Stimulated activated CD8-positive, alpha-beta memory T cell treated with anti-CD3 and anti-CD28 coated beads, Interleukin-4, amount 100 ng/mL, for 48 hours (primary cell): ENCODE data around the gene PTH2R.
A peak's percentile ranks its signal among the peaks of the same experiment; 100 is the strongest.
"Not testable (repeated sequence)": the region's sequence is repeated elsewhere in the genome, so short reads cannot be mapped to it uniquely, and the experiment has no call there.

Experiments used
- DNase-seq: peaks from one replicate; pipeline ENCODE4 v3.0.0-alpha.2; 2020

PTH2R gene

DNA sequence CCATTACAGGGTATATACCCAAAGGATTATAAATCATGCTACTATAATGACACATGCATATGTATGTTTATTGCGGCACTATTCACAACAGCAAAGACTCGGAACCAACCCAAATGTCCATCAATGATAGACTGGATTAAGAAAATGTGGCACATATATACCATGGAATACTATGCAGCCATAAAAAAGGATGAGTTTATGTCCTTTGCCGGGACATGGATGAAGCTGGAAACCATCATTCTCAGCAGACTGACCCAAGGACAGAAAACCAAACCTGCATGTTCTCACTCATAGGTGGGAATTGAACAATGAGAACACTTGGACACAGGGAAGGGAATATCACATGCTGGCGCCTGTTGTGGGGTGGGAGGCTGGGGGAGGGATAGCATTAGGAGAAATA is 9.8 kb upstream of the PTH2R start:
- DNase-seq, result not testable (repeated sequence)

DNA sequence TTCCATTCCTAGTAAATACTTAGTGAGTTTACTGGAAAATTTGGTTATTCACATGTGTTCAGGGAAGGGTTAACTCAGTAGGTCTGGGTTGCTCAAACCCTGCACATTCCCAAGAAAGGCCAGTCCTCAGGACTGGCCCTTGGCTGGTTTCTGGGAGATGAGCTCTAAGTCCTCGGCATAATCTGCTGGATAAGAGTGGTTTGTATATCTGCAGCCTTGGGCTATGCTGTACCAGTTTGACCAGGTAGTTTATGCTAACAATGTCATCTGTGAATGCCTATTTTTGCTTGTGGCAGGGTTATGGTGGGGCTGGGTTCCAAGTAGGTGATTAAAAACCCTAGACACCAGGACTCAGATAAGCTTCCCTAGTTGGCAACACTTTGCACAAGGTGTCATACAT is 7.4 kb upstream of the PTH2R start:
- DNase-seq, result no peak

DNA sequence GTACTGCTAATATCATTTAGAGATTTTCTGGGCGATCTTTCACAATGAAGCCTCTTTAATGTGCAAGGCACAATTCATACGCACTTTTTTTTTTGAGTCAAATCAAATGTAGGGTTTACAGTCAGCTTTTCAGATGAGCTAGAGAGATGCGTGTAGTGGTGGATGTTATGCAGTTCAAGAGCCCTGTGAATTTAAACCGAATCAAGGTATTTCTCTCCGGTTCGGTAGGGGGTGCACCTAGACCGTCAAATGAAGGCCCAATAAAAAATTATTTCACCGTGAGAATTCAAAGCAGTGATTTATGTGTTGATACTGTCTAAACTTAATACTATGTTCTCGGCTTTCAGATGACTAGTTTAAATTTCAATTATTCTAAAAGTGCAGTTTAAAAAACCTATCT is 1.1 kb downstream of the PTH2R start:
- DNase-seq, result no peak

DNA sequence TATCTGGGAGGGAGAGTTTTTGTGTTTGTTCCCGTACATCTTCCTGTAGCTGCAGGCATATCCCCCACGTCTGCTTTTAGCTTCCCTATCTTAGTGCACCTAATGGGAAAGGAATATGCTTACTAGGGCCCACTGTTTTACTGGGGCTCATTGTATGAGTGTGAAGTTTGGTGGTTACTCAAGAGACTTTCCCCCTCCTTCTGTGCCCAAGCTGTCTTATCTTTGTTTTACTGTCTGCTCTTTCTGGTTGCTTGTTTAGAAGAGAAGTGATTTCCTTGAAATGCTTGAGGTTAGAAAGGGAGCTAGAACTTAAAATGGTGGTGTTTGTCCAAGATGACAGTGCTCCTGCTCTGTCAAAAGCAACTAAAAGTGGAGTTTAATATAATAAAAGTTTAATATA is 7.3 kb downstream of the PTH2R start:
- DNase-seq, result no peak

DNA sequence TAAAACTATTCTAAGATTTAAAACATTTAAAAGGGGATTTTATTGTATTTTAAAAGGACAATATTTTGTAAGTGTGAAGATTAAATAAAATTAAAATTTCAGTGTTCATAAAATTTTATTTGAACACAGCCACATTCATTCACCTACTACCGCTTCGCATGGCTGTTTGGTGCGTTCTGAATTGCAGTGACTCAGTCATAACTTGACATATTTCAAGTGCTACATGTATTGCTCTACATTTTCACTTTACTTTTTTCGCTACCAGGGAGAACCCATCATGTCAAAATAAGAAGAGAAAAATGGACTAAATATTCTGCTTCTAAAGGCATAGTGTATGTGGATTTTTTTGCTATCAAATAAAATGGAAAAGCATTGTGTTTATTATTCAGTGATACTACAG is 8.7 kb downstream of the PTH2R start:
- DNase-seq, result no peak

DNA sequence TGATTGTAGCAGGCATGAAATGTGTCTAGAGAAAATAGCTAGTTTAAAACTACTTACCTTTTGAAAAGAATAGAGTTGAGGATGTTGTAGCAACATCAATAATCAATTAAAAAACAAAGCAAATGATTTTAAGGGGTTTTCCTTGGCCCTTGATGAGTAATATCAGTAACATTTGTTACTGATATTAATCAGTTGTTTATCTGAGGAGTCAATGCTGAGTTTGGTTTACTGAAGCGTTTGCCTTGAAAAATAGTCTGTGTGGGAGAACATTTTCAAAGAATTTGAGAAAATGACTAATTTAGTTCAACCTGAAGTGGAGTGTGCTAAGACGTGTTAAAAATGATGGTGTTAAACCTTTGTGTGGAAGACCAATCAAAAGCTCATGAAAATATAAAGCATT is 9.3 kb downstream of the PTH2R start:
- no peak for DNase-seq

DNA sequence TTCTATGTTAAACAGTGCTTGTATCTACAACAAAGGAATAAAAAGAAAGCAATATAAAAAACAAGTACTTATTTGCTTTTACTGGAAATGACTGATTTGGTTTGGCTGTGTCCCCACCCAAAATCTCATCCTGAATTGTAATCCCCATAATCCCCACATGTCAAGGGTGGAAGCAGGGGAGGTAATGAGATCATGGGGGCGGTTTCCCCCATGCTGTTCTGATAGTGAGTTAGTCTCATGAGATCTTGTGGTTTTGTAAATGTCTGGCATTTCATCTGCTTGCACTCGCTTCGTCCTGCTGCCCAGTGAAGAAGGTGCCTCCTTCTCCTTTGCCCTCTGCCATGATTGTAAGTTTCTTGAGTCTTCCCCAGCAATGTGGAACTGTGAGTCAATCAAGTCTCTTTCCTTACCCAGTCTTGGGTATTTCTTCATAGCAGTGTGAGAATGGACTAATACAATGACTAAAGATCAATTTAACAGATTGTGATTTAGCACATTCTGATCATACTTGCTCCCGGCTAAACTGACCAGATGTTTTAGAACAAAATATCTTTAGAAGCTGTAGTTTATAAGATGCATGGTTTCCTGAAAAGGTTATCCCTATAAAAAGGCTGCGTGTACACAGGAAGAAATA is 19.9 kb downstream of the PTH2R start:
- no peak for DNase-seq

DNA sequence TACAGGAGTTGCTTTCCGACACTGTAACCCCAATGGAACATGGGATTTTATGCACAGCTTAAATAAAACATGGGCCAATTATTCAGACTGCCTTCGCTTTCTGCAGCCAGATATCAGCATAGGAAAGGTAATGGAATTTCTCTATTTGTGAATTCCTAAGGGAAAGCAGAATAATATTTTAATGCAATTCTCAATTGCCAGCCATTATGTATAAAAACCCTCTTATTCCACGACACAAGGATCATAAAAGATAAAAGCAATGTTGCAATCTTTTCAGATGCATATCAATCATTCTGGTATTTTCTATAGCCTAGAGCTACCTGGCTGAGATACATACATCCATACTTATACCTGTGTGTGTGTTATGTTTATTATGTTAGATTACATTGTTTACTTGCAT is 31.2 kb downstream of the PTH2R start:
- DNase-seq, result no peak

DNA sequence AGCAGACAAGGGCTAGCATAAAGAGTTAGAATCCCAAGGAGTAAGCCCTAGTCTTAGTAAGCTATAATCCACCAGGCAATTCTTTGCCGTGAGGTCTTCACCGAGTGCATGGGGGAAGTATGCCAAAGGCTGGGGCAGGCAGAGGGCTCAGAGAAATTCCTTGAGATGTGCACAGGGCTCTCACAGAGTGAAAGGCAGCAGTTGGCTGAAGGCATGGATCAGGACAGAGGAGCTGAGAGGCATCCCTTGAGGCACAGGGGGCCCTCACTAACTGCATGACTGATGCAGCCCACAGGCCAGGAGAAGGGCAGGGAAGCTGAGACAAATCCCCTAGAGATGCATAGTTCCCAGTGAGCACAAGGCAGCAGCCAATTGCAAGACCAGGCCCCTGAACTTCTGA is 34.1 kb downstream of the PTH2R start:
- DNase-seq, result no peak

DNA sequence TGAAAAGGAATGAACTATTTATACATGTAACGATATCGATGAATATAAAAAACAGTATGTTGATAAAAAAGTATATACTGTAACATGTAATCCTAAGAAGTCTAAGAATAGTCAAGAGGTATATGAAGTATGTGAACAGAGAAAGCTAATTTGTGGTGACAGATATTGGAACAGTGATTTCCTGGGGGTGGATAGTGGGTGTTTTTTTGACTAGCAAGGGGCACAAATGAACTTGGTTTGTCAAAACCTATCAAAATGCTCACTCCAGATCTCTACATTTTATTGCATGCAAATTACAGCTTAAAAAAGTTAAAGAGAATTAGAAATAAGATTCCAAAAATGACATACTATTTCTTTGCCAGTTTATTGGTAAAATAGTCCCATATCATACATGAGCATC is 35.4 kb downstream of the PTH2R start:
- no peak for DNase-seq

DNA sequence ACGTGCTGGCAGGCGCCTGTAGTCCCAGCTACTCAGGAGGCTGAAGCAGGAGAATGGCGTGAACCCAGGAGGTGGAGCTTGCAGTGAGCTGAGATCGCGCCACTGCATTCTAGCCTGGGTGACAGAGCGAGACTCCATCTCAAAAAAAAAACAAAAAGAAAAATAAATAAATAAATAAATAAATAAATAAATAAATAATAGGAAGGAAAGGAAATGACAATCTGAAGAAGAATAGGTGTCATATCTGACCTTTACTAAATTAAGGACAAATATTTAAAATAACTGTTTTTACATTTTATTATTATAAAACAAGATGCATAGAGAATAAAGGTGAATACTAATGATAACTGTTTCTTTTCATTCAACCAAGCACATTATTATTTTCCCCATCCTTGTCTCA is 40.9 kb downstream of the PTH2R start:
- DNase-seq, result not testable (repeated sequence)

DNA sequence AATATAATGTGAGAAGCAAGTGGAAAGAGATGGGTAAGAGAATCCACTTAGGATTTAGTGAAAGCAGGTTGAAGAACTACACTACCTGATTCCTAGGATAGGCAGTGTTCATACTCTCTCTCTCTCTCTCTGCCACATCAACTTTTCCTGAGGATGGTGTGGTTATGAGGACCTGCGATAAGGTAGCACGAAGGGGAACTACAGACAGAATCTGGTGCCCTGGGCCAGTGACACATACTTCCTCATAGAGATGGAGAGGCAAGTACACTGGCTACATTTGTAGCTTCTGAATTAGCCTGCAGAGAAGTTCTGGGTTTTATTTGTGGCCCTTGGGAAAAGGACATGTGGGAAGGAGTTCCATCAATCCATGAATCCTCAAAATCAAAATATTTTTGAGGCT is 44.5 kb downstream of the PTH2R start:
- DNase-seq, result no peak

DNA sequence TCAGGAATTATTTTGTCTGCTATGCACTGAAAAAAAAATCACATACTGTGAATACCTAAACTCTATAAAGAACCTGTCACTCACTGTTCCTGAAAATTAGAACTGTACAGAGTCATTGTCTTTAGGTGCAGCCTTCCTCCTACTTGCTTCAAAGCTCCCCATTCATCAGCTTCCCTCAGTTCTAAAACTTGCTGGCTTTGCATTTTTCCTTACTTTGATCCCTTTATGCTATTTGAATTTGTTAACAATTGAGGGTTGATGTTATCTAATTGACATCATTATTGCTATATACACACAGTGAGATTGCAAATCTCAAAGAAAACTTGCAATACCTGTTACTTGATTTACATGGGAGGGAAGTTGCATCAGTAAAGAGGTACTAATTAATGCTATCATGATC is 48.3 kb downstream of the PTH2R start:
- DNase-seq, result no peak

DNA sequence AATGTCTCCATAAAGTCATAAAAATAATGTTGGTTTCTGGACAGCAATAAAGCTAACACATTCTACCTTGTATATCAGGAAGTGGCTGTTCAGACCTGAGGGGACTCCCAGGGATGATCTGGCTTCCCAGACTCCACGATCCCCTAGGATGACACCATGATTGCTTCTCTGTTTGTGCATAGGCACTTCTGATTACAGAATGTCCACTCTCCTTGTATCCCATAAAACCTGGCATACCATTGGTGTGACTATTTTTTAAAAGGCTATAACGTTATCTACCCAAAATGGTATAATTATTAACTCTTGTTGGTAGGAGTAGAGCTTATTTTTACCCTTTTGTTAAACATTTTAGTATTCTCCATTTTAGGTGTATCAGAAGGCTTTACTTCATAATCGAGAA is 57.1 kb downstream of the PTH2R start:
- DNase-seq, result no peak

DNA sequence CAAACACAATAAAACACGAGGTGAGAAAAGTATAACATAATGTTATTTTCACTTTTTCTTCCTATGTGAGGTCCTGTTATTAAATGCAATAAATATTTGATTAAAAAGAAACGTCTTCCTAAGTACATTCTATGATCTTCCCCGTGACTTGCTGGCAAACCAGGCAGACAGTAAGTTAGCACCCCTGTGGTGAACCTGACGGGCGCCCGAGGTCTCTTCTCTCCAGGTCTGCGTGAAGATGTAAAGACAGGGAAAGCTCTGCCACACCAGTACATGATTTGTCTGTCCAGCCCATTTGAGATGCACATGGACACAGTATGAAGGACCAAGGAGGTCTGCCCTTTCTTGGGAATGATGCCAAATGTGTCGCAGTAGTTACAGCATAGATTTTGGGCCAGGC is 57.6 kb downstream of the PTH2R start:
- DNase-seq, result no peak

DNA sequence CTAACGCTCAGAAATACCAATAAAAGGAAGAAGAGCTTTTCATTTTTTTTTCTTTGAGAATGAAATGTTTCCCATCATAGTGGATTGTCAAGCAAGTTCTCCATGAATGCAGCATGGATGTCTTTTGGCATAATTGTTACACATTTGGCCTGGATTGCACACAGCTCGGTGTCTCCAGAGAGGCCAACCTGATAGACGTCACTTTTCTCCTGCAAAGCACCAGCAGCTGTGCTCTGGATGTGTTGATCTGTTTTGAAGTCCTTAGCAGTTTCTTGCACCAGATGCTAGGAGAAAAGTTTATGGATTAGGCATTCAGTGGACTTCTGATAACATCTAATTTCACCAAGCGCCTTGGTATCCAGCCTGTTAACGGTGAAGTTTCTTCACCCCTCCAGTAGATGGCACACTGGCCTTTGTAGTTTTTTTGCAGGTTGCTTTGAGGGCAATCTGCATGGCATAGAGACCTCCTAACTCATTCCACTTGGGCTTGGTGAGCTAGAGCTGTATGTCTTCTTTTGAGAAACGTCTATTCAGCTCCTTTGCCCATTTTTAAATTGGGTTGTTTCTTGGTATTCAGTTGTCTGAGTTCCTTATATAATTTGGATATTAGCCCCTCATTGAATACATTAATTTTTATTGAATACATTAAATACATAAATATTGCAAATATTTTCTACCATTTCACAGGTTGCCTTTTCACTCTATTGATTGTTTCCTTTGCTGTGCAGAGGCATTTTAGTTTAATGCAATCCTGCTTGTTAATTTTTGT is 59.7 kb downstream of the PTH2R start:
- DNase-seq, result peak; percentile 24

DNA sequence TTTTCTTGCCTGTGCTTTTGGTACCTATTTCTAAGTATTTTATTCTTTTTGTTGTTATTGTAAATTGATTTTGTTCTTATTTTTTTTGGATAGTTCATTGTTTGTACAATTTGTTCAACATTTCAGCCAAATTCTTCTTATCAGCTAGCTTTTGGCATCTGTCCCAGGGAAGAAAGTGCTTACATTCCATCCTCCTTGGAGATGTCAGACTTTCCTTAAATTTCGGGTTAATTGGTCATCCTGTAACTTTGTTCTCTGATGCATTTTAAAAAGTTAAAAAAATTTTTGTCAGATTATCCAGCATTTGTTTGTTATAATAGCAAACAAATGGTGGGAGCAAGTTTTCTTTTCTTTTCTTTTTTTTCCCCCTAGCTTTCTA is 60.3 kb downstream of the PTH2R start:
- DNase-seq, result no peak

DNA sequence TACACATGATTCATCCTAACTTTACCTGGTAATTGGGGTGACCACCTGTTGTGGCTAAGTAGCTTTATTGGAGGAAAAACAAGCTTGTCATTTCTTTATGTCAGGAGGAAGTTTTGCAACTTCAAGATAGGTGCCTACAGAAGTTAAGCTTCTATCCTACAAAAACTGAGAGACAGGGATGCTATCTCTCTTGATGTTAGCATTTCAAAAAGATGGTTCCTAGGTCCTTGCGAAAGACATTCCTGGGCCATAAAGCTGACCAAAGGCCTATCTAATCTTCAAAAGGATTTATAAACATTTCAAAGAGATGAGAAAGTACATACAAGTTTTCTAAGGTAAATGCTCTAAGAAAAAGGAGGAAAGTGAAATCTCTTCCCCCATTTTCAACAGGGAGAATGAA is 61.0 kb downstream of the PTH2R start:
- no peak for DNase-seq

DNA sequence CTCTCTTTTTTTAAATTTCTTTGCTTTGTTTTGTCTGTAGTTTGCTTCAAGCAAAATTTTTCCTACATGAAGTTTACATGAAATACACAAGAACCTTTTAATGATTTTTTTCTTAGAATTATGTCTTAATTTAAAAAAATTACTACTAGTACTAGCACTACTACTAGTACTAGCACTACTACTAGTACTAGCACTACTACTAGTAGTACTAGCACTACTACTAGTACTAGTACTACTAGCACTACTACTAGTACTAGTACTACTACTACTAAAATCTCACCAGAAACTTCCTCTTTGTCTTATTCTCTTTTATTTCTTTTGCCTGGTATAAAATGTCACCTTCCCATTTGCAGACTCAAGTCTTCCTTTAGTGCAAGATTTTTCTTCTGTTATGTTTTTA is 71.1 kb downstream of the PTH2R start:
- no peak for DNase-seq

DNA sequence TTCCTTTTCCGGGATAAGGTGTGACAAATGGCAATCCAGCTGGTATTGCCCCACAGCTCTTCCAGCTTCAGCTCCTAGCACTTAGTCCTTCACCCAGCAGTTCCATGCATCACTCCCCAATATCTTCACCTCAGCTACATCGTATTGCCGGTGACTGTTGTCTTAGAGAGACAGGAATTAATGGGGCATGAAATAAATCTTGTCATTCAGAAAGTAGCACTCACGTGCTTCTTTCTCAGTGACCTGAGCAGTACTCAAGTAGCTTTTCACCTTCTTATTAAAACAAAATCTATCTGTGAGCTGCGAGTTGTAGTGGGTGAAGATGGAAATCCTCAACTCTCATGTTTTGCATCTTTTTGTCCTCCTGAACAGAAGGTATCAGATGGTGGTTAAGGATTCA is 72.8 kb downstream of the PTH2R start:
- DNase-seq, result no peak

DNA sequence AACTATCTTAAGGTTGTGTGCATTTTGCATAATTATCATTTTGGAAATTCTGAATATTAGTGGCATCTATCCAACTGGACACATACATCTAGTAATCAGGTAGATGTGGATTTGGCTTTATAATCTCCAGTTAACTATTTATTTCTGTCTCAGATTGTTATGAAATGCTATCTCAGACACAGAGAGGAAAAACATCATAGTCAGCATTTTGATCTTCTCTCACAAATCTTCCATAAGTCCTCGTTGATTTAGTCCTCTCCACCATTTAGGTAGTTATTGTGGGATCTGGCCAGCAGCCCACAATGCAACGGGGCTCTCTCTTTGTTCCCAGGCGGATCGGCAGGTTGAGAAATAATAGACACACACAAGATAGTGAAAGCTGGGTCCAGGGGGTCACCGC is 75.4 kb downstream of the PTH2R start:
- not testable (repeated sequence) for DNase-seq

DNA sequence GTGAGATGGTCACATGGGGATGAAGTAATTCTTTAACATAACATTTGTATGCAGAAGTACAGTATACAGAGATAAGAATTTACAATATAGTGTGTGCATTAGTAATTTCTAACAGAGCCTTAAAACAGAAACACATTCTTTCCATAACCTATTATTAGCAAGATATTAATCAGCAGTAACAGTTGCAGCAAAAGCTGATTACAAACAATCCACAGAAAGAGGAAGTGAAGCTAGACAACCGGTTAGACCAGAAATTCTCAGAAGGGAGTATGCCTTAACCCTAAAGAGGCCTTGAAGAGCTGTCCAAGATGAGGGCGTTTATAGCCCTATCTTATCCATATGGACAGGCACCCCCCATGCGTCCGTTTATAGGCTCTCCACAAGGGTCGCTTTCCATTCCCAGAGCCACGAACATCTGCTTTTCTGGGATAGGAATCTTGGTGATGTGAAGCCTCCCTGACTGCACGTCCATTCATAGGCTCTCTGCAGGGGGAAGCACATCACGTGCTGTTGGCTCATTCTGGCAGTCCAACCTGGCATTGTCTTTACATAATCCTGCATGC is 75.9 kb downstream of the PTH2R start:
- DNase-seq, result not testable (repeated sequence)

DNA sequence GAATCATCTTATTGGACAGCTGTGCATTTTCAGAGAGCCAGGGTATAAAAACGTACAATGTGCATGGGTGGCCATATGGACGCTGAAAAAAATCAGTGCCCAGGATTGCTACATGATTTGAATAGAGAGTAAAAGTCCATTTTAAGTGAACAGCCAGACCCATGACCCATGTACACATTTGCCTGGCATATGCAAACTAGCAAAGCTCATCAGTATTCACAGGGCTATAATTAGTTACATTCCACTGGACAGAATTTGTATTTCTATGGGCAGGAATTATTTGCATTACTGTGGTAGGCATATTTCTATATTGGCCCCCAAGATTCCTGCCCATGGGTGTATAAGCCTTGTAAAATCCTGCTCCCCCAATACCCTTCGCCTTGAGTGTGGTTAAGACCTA is 78.8 kb downstream of the PTH2R start:
- no peak for DNase-seq

DNA sequence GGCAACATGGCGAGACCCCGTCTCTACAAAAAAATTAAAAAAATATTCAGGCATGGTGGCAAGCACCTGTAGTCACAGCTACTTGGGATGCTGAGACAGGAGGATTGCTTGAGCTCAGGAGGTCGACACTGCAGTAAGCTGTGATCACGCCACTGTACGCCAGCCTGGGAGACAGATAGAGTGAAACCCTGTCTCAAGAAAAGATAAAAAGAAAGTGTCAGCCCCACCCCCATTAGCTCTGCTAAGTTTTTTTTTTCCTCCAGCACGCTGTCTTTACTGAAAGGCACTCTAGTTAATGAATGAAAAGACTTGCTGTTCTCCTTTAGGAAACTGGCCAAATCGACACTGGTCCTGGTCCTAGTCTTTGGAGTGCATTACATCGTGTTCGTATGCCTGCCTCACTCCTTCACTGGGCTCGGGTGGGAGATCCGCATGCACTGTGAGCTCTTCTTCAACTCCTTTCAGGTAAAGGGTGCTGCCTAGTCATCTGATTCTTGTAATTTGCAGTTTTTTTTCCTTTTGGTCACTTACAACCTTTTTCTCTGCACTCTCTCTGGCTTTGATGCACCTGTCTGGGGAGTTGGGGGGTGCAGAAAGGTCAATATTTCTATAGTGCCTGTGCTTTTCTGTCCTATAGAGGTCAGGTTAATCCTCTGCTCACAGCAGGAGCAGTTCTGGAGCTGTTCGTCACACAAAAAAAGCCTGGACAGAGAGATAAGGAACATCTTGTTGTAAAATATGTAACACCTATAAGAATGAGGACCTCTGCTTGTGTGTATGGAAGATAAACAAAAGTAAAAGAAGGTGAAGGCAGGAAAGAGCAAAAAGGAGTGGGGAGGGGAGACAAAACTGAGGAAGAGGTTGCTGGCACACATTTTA is 82.3 kb downstream of the PTH2R start:
- no peak for DNase-seq
